SJCRH30 (cell line): Measurements from ENCODE around the gene CD200. TPM values are rescaled to one million over a fixed set of nuclear protein-coding genes. Genes with fewer than 3 reads are reported as not detected.

ENCODE experiments used
- DNase-seq, 2 experiments: peaks; one replicate each; pipeline ENCODE4 v3.0.0-alpha.2; 2015 to 2020
- H3K27ac ChIP-seq: fragments of 250-450 bp; sonication (Bioruptor Pico); 2 replicates; pipeline ENCODE4 v1.5.1; 2020; ENCODE audit warnings: mild to moderate bottlenecking, moderate library complexity
- H3K27me3 ChIP-seq: fragments of 250-450 bp; sonication (Bioruptor Pico); 2 replicates; pipeline ENCODE4 v1.5.1; 2020; ENCODE audit warnings: mild to moderate bottlenecking, moderate library complexity
- H3K36me3 ChIP-seq: fragments of 250-450 bp; sonication (Bioruptor Pico); 2 replicates; pipeline ENCODE4 v1.5.1; 2020; ENCODE audit warnings: mild to moderate bottlenecking, moderate library complexity
- H3K4me1 ChIP-seq: fragments of 250-450 bp; sonication (Bioruptor Pico); 2 replicates; pipeline ENCODE4 v1.5.1; 2020; ENCODE audit warnings: mild to moderate bottlenecking, moderate library complexity
- H3K4me3 ChIP-seq: fragments of 250-450 bp; sonication (Bioruptor Pico); 2 replicates; pipeline ENCODE4 v1.5.1; 2020; ENCODE audit warnings: mild to moderate bottlenecking, moderate library complexity
- H3K9me3 ChIP-seq: fragments of 250-450 bp; sonication (Bioruptor Pico); replicated peaks from 2 replicates; pipeline ENCODE4 v1.5.1; 2020; ENCODE audit warnings: mild to moderate bottlenecking, moderate library complexity
- total RNA-seq: library from RNA; depleted of rRNA; stranded (reverse); fragments of >200 nt; shearing (Covaris generic); gene quantifications from 2 replicates; pipeline ENCODE4 v1.2.3, GENCODE V29; 2014

CD200 gene
- total RNA-seq, 1 experiment from 2014 or later: not detected

DNA sequence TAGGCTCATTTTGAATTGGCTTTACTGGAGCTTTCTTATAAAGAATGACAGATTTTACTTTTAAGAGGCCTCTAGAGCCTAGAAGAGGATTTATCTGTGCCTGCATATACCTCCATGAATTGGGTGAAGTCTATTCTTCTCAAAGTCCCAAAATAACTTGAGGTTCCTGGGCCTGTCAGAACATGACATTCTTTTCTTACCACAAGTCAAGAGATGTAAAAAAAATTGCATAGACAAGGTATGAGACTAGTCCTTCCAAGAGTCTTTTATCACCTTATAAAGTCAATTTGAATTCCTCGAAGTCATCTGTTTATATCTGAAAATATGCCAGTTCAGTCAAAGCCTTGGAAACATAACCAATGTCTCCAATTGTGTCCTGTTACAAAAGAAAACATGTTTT is 17.2 kb upstream of the CD200 start:
- H3K4me3 ChIP-seq: no peak overlapping the region
- H3K9me3 ChIP-seq: no peaks in the 10 kb centered on the region
- no peaks in the 10 kb centered on the region for H3K4me1 ChIP-seq
- no peaks in the 10 kb centered on the region for H3K27me3 ChIP-seq
- no peaks in the 10 kb centered on the region for H3K36me3 ChIP-seq
- H3K27ac ChIP-seq: no peak overlapping the region
- DNase-seq: no peak

DNA sequence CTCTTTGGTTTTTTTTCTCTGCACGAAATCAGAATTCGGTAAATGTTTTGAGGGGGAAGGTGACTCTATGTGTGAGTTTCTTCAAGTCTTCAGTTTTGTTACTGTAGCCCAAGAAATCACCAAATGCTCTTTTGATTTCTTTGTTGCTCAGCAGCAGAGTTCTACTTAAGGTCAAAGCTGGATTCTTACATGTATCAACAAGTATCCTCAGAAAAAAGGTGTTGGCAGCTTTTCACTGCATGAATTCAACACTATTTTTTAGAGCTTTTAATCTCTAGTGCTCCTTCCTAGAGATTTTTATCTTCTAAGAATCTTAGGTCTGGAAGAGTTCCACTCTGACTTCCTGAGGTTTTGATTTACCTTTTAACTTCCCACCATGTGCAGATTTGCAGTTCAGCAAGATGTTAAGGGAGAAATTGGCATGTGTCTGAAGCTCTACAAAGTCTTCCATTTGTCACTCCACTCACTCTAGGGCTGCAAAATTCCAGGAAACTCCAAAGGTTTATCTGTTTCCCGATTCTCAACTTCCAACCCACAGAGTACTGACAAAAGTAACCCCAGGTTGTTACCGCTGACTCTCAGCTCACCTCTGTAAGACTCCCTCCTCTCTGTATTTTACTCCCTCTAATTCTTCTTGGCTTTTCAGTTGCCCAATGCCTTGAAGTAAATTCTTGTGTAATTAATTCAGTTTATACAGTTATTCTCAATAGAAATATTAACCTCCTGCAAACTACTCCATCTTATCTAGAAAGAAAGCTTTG is 13.3 kb upstream of the CD200 start:
- DNase-seq: no peak
- no peaks in the 10 kb centered on the region for H3K4me1 ChIP-seq
- H3K36me3 ChIP-seq: no peaks in the 10 kb centered on the region
- no peaks in the 10 kb centered on the region for H3K27me3 ChIP-seq
- H3K4me3 ChIP-seq: no peak overlapping the region
- H3K9me3 ChIP-seq: no peaks in the 10 kb centered on the region
- no peak overlapping the region for H3K27ac ChIP-seq

DNA sequence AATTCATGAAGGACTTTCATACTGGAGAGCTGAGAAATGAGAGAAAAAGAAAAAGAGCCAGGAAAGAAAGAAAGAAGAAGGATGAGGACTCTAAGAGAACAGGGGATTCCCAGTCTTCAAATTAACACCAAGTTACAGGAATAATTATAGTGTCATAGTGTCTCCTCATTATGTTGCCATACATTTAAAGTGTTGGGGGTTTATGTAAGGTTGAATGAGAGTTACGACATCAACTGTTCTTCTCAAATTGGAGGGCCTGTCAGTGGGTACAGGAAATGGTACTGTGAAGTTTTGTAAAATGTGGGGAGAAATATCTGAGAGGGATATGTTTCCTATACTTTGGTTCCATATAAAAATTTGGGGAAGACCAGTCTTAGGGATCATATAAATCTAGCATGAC is 12.3 kb upstream of the CD200 start:
- H3K9me3 ChIP-seq: no peaks in the 10 kb centered on the region
- no peaks in the 10 kb centered on the region for H3K4me1 ChIP-seq
- H3K27ac ChIP-seq: no peak overlapping the region
- H3K27me3 ChIP-seq: no peaks in the 10 kb centered on the region
- H3K4me3 ChIP-seq: no peak overlapping the region
- H3K36me3 ChIP-seq: no peaks in the 10 kb centered on the region
- no peak for DNase-seq

DNA sequence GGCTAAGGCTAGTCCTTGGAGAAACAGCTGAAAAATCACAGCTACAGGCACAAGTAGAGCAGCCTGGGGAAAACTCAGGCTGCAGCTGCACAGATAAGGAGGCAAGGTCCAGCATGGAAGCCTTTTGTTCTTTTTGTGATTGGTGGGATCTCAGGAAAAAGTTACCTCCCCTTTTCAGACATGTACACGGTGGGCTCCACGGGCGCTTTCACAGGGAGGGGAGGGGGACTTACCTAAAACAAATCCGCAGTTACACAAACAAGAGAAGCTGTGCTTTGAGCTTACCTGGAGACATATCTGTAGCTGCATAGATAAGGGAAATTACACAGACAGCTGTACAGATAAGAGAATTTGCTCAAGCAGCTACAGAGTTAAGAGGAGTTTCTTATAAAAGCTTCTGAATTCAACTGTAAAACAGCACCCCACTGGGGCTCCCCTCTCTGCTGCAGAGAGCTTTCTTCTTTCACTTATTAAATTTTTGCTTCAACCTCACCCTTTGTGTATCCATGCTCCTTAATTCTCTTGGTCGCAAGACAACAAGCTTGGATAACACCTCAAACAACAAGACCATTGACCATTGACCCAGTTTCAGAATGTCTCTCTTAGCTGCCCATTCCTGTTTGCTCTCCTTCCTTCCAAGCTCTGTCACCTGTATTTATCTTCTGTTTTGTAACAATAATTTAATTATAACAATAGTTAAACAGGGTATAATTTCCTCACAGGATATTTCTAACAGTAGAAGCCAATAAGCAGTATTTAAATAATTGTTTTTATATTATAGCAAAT is 10.9 kb upstream of the CD200 start:
- no peaks in the 10 kb centered on the region for H3K4me1 ChIP-seq

DNA sequence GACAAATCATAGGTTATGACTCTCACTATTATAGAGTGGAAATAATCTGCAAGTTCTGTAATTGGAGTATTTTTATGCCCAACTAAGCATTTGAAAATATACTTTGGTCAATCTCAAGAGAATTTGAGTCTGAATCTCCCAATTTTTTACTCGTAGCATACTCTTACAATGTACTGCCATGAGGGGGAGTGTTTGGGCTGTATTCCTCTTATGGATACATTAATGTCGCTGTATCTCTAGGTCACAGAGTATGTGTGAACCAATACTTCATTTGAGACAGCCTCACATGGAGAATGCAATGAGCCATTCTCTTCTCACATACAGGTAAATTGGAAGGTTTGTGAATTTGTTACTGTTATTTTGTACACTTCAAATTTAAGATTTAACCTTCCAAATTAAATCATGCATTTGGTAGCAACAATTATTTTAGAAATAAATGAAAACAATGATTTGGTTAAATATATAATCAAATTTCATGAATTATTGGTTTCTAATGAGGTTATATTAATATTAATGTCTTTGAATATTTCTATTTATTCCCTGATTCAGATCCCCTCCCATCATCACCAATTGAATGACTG is 5.5 kb upstream of the CD200 start:
- DNase-seq: peak; percentile 27 to 73
- Histone ChIP-seq H3K4me1 (no peaks in the 10 kb centered on the region), H3K9me3 (no peaks in the 10 kb centered on the region), H3K36me3 (no peaks in the 10 kb centered on the region), H3K27ac (no peak overlapping the region), H3K27me3 (no peaks in the 10 kb centered on the region), H3K4me3 (no peak overlapping the region)

More for the DNA sequence above, 10.9 kb upstream of the CD200 start:
- Histone ChIP-seq H3K27me3 (no peaks in the 10 kb centered on the region), H3K4me3 (no peak overlapping the region), H3K27ac (no peak overlapping the region), H3K9me3 (no peaks in the 10 kb centered on the region), H3K36me3 (no peaks in the 10 kb centered on the region)
- no peak for DNase-seq

DNA sequence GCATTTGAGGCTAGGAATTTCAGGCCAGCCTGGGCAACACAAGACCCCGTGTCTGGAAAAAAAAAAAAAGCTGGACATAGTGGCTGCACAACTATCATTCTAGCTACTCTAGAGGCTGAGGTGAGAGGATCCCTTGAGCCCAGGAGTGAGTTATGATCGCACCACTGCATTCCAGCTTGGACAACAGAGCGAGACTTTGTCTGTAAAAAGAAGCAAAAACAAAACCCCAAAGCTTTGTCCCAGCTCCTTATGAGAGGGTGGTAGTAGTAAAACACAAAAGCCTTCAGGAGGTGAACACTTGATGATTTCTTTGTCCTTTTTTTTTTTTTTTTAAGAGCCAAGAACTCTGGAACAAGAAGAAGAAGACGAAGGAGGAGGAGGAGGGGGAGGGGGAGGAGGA is 1.1 kb upstream of the CD200 start:
- no peaks in the 10 kb centered on the region for H3K36me3 ChIP-seq
- H3K4me3 ChIP-seq: no peak overlapping the region
- no peaks in the 10 kb centered on the region for H3K9me3 ChIP-seq
- no peaks in the 10 kb centered on the region for H3K4me1 ChIP-seq
- no peak for DNase-seq
- H3K27ac ChIP-seq: no peak overlapping the region
- H3K27me3 ChIP-seq: no peaks in the 10 kb centered on the region

DNA sequence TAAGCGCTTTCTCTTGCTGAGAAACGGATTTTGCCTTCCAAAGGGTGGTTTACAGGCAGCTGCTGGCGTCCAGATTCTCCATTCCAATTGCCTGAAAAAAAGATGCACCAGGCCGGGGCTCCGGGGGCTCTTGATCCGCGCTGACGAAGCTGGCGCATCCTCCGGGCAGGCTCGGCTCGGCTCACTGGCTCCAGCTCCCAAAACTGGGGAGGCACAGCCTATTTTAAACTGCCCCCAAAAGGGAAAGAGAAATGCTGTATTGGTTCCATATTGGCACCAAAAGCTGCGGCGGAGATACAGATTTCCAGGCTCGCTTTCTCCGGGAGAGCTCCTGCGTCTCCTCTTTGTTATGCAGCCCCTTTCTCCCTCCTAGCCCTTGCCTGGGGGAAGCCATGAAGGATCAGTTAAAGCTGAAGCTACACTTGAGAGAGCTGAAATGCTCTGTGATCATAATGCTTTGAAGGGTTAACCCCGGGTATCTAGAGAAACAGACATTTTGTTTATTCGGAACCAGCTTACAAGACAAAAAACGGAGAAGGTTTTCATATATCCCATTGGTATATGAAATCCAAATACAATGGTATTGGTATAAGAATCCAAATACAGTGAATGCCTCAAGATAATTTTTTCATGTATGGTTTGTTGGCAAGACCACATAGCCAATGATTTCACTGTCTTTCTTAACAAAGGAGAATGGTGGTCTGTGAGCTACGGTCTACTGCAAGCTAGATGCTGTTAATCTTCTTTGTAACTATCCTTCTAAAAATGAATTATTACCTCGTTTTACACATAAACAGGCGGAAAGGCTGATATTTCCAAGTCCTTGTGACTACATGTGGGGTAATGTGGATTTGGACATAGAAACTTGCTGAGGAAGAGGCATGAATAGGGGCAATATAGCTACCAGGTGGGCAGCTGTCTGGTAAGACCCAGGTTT is 693 bp downstream of the CD200 start:
- no peaks in the 10 kb centered on the region for H3K9me3 ChIP-seq
- no peaks in the 10 kb centered on the region for H3K36me3 ChIP-seq
- H3K4me3 ChIP-seq: no peak overlapping the region
- DNase-seq: no peak
- no peaks in the 10 kb centered on the region for H3K27me3 ChIP-seq
- H3K4me1 ChIP-seq: no peaks in the 10 kb centered on the region
- H3K27ac ChIP-seq: no peak overlapping the region

DNA sequence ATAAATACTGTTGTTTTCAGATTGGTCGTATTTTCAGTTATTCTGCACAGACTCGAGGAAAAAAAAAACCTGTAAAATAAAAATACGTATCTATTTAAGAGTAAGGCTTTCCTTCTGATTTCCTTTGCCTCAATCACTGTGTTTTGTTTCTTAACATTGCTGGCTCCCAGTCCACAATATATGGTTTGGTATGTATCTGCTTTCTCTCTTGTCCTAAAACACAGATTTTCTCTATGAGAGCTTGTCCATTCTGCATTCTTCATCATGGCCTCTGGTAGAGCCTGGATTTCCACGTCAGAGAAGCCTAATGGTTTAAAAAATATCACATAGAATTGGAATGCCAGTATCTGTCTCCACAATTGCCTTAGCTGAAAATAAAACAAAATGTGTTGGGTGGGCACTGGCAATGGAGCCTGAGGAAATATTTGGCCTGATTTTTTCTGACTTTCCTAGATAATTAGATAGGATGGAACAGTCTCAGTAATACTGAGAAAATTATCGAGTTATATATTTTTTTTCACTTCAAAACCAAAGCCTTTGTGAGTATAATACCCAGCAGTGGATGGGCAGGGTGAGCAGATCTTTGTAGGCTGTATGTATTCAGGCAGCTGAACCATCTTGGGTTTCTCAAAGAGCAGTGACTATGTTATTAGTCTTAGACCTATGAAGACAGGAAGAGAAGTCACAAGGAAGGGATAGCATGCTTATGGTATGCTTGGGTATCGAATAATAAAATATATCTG is 1.9 kb downstream of the CD200 start:
- no peak for DNase-seq
- Histone ChIP-seq H3K4me1 (no peaks in the 10 kb centered on the region), H3K36me3 (no peaks in the 10 kb centered on the region), H3K27ac (no peak overlapping the region), H3K4me3 (no peak overlapping the region), H3K27me3 (no peaks in the 10 kb centered on the region), H3K9me3 (no peaks in the 10 kb centered on the region)

DNA sequence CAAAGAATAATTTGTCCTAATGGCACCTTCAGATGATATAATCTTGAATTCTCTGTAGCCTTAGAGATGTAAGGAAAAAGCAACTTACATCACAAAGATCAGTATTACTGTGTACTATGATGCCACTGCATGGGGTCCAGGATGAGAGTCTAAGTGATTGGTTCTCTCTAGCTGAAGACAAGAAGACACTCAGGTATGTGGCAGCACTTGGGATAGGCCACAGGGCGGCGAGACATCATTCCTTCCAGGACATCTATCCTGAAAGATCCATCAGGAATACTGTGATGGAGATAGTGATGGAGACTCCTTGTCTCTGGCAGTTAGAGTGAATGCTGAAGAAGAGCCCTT is 2.5 kb downstream of the CD200 start:
- Histone ChIP-seq H3K4me1 (no peaks in the 10 kb centered on the region), H3K27me3 (no peaks in the 10 kb centered on the region), H3K27ac (no peak overlapping the region), H3K4me3 (no peak overlapping the region), H3K36me3 (no peaks in the 10 kb centered on the region), H3K9me3 (no peaks in the 10 kb centered on the region)
- DNase-seq: no peak

DNA sequence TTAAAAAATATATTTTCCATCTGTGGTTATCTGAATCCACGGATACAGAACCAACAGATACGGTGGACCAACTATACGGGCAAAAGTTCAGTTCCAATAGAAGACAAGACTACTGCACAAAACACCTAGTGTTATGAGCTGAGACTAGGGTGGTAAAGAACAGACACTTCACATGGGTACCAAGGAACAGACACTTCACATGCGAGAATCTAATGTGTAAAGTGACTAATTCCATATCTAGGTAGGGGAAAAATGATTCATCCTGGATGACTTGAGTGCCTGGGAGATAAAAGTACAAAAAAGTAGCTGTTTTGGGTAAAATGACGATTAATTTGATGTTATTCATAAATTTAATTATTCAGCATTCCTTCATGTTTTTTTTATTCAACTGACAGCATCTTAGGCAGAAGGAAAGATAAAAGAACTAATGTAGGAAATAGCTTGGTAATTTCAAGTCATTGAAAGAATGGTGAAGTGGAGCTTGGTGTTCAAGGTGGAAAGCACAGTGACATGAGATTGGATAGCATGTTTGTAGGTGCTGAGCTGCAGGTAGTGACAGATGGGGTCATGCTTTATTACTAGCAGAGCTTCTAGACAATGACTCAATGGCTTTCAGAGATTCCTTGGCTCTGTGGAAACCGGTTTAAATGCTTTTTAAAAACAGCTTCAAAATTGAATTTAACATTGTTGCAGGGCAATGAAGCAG is 5.2 kb downstream of the CD200 start:
- H3K27me3 ChIP-seq: no peaks in the 10 kb centered on the region
- H3K36me3 ChIP-seq: no peaks in the 10 kb centered on the region
- no peak overlapping the region for H3K4me3 ChIP-seq
- no peaks in the 10 kb centered on the region for H3K4me1 ChIP-seq
- no peak for DNase-seq
- no peak overlapping the region for H3K27ac ChIP-seq
- no peaks in the 10 kb centered on the region; the same call in 1 of the 2 replicates for H3K9me3 ChIP-seq

DNA sequence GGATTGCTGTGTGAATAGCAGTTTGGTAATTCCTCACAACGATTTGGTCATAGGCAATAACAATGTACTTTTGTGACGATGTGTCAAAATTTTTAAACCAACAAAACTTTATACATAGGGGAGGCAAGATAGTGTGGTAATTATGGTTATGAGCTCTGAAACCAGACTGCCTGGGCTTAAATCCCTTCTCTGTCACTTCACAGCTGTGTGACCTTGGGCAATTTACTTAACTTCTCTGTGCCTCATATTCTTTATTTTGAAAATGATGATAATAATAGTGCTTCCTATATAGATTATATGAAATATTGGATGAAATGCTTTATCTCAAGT is 5.7 kb downstream of the CD200 start:
- no peak overlapping the region for H3K27ac ChIP-seq
- H3K9me3 ChIP-seq: no peaks in the 10 kb centered on the region; the same call in 1 of the 2 replicates
- no peaks in the 10 kb centered on the region for H3K4me1 ChIP-seq
- H3K36me3 ChIP-seq: no peaks in the 10 kb centered on the region
- no peak for DNase-seq
- H3K27me3 ChIP-seq: no peaks in the 10 kb centered on the region
- H3K4me3 ChIP-seq: no peak overlapping the region

DNA sequence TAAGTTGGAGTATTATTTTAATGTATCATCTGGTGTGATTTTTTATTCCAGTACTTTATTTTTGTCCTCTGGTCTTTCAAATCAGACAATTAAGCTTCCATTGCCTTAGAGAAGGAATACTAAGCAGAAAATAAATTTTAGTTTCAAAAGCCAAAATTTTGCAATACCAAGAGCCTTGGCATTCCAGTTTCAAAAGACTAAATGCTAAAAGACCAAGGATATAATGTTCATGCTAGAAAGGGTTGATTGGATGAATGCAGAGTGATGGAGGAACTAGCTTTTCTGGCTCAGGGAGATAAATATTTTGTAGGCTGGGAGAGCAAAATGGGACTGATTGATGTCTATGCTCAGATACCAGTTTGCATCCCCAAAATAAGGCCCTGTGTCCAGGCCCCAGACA is 6.2 kb downstream of the CD200 start:
- DNase-seq: no peak
- H3K4me3 ChIP-seq: no peak overlapping the region
- H3K4me1 ChIP-seq: no peaks in the 10 kb centered on the region
- no peaks in the 10 kb centered on the region for H3K36me3 ChIP-seq
- no peak overlapping the region for H3K27ac ChIP-seq
- H3K9me3 ChIP-seq: no peaks in the 10 kb centered on the region; the same call in 1 of the 2 replicates
- no peaks in the 10 kb centered on the region for H3K27me3 ChIP-seq

DNA sequence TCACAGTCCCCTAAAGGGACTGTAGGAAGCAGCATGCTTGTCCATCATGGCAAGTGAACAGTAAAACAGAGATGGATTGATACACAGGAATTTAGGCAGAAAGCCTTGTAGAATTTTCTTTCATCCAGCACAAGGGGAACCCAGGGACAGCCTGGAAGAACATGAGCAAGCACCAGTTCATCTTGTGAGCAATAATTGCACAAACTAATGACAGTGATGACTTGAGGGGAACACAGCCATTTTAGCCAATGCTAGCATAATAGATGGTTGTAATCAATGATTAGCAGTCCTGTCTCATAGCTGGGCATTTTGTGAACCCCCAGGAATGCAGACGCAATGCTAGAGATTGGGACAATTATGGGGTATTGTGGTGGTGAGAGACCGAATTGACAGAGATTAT is 6.7 kb downstream of the CD200 start:
- no peaks in the 10 kb centered on the region; the same call in 1 of the 2 replicates for H3K9me3 ChIP-seq
- no peak overlapping the region for H3K4me3 ChIP-seq
- H3K27ac ChIP-seq: no peak overlapping the region
- H3K36me3 ChIP-seq: no peaks in the 10 kb centered on the region
- H3K4me1 ChIP-seq: no peaks in the 10 kb centered on the region
- no peaks in the 10 kb centered on the region for H3K27me3 ChIP-seq
- no peak for DNase-seq

DNA sequence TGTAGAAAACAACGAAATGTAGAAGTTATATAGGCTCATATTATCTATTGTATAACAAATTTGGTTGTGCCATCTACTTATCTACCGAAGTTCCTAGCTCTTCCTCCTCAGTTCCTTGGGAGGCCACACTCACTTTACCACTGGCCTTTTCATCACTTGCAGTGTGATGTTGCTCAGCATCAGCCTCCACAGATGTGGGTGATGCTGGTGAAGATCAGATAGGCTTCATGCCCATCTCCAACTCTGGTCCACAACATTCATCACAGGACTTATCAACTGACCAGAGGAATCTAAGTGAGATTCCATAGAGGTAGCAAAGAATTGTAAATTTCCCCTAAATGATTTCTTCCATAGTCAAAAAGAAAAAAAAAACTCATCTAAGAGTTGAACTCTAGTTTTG is 8.4 kb downstream of the CD200 start:
- Histone ChIP-seq H3K9me3 (no peaks in the 10 kb centered on the region; the same call in 1 of the 2 replicates), H3K27me3 (no peaks in the 10 kb centered on the region), H3K4me3 (no peak overlapping the region), H3K36me3 (no peaks in the 10 kb centered on the region), H3K4me1 (no peaks in the 10 kb centered on the region), H3K27ac (no peak overlapping the region)
- no peak for DNase-seq
